ENCODE data around the gene SLC9A5. TPM values are rescaled to one million over a fixed set of nuclear protein-coding genes. Genes with fewer than 3 reads are reported as not detected.

SLC9A5 gene
- total and polyA plus RNA-seq, 2 experiments from 2014 or later: 4.5 to 5.4 TPM

GRCh38 chr16:67298277-67298676 lies 49.5 kb downstream of the SLC9A5 start (continued):
- TF ChIP-seq EZH2phosphoT487 (IDR thresholded peaks at IDR 0.05; ENCODE audit: unreplicated experiment): no peak
- no peak for TF ChIP-seq EZH2 (IDR thresholded peaks at IDR 0.05; ENCODE audit: low read depth, unreplicated experiment)
- TF ChIP-seq POLR2AphosphoS5 (IDR thresholded peaks at IDR 0.05; ENCODE audit: low read depth): no peak
- no peak for TF ChIP-seq STAT1 (IDR thresholded peaks at IDR 0.05; ENCODE audit: unreplicated experiment)

- Histone ChIP-seq H3K4me3 (no peak overlapping the region), H3K4me2 (no peak overlapping the region), H3F3A (replicated peaks; ENCODE audit: low read depth) (no peaks in the 10 kb centered on the region), H3K9me2 (ENCODE audit: insufficient read depth) (no peaks in the 10 kb centered on the region), H3K27me3 (ENCODE audit: insufficient read depth) (no peaks in the 10 kb centered on the region), H3K36me3 (ENCODE audit: insufficient read depth) (no peaks in the 10 kb centered on the region), H3K27ac (ENCODE audit: low read depth) (no peak overlapping the region), H3K4me1 (ENCODE audit: insufficient read depth) (no peaks in the 10 kb centered on the region), H2AFZ (no peak overlapping the region), H4K20me1 (replicated peaks; ENCODE audit: insufficient read depth) (no peaks in the 10 kb centered on the region; the same call in 1 of the 2 replicates), H3K79me2 (replicated peaks; ENCODE audit: insufficient read depth) (no peaks in the 10 kb centered on the region)
- Mint-ChIP-seq H3K4me1 (peaks cover 6% of the 10 kb centered on the region), H3K4me3 (no peak overlapping the region), H3K27ac (no peak overlapping the region), H3K27me3 (ENCODE audit: insufficient read depth, low read depth, poor library complexity) (peaks cover 12% of the 10 kb centered on the region), H3K36me3 (ENCODE audit: low read depth) (no peaks in the 10 kb centered on the region), H3K9me3 (no peaks in the 10 kb centered on the region)
- TF ChIP-seq CTCF (conservative IDR thresholded peaks at IDR 0.05; ENCODE audit: low read depth in 2 of 2) (no peak), ZNF114 (CRISPR knock-in tag; IDR thresholded peaks at IDR 0.05) (no peak), NANOG (IDR thresholded peaks at IDR 0.05; ENCODE audit: borderline replicate concordance) (no peak), POLR2AphosphoS5 (IDR thresholded peaks at IDR 0.05; ENCODE audit: low read depth) (no peak), CREB1 (CRISPR knock-in tag; IDR thresholded peaks at IDR 0.05; ENCODE audit: low read depth) (no peak), REST (IDR thresholded peaks at IDR 0.05; ENCODE audit: unreplicated experiment) (no peak), ZNF462 (CRISPR knock-in tag; IDR thresholded peaks at IDR 0.05) (no peak)
- ATAC-seq (no peak), DNase-seq (ENCODE audit: low spot score) (no peak)
These were observed 50.5 kb downstream of the SLC9A5 start for GRCh38 chr16:67299269-67299668.
